ENCODE data around the gene NEK4. TPM values are rescaled to one million over a fixed set of nuclear protein-coding genes. Genes with fewer than 3 reads are reported as not detected.
"Not testable (repeated sequence)": the region's sequence is repeated elsewhere in the genome, so short reads cannot be mapped to it uniquely, and the experiment has no call there.

NEK4 gene
- total and polyA plus RNA-seq, 2 donors (not counting 1 experiment from before 2014, with no cell fraction given), result 9.0 to 33.8 TPM

- Histone ChIP-seq H3K27me3 (replicated peaks in 1 of 4; ENCODE audit: control extremely low read depth in 1 of 4, control insufficient read depth in 3 of 4, insufficient read depth in 4 of 4, low read length in 3 of 4) (no peaks in the 10 kb centered on the region), H3K9ac (ENCODE audit: low read length) (no peak overlapping the region), H3K36me3 (replicated peaks in 1 of 2; ENCODE audit: control extremely low read depth in 1 of 2, control insufficient read depth in 1 of 2, extremely low read depth in 1 of 2, insufficient read depth in 2 of 2, low read length in 1 of 2) (peaks cover 9 to 25% of the 10 kb centered on the region in 2 experiments), H2AFZ (ENCODE audit: insufficient read depth, low read depth, low read length, poor library complexity, severe bottlenecking) (no peak overlapping the region), H4K20me1 (ENCODE audit: control insufficient read depth, insufficient read depth, low read length, poor library complexity, severe bottlenecking) (no peaks in the 10 kb centered on the region), H3K9me3 (ENCODE audit: control extremely low read depth in 1 of 3, control insufficient read depth in 2 of 3, insufficient read depth in 1 of 3, low read length in 2 of 3) (peaks cover 1 to 19% (median 8%) of the 10 kb centered on the region in 3 donors), H3K4me1 (ENCODE audit: control insufficient read depth in 2 of 2, insufficient read depth in 2 of 2, low read length in 2 of 2) (no peaks in the 10 kb centered on the region), H3K27ac (ENCODE audit: low read length in 2 of 2) (no peak overlapping the region), H3K4me2 (replicated peaks; ENCODE audit: low read depth, low read length, poor library complexity, severe bottlenecking) (no peak overlapping the region), H3K4me3 (ENCODE audit: control extremely low read depth in 1 of 5, extremely low read depth in 1 of 5, insufficient read depth in 1 of 5, low read depth in 2 of 5, low read length in 4 of 5) (no peak overlapping the region), H3K79me2 (ENCODE audit: control insufficient read depth, insufficient read depth, low read length) (no peaks in the 10 kb centered on the region)
- TF ChIP-seq EZH2 (IDR thresholded peaks at IDR 0.05; ENCODE audit: borderline replicate concordance, insufficient read depth, low read depth, low read length, poor library complexity, severe bottlenecking), result no peak
- TF ChIP-seq CTCF (IDR thresholded peaks at IDR 0.05), result no peak
- intact Hi-C loops (cut with micrococcal nuclease), result no loop called here
- ATAC-seq (ENCODE audit: low read depth), result no peak
- H3K4me3 Mint-ChIP-seq, result no peak overlapping the region
- H3K27me3 Mint-ChIP-seq, result no peaks in the 10 kb centered on the region
- H3K9me3 Mint-ChIP-seq (ENCODE audit: insufficient read depth), result peaks cover 11% of the 10 kb centered on the region
- POLR2A ChIA-PET, result no interaction called here
- H3K4me1 Mint-ChIP-seq, result peaks cover 4% of the 10 kb centered on the region
- H3K27ac Mint-ChIP-seq, result no peak overlapping the region
- no peak for DNase-seq
- CTCF ChIA-PET, result no interaction called here
- WGBS (ENCODE audit: insufficient coverage), result 94% methylated on average over 14 of the region's 14 CpGs
Measured at GRCh38 chr3:52731590-52731989, 39.1 kb downstream of the NEK4 start.

- H3K4me3 Mint-ChIP-seq, result no peak overlapping the region
- ChIA-PET POLR2A (no interaction called here), CTCF (no interaction called here)
- ATAC-seq (ENCODE audit: low read depth), result no peak
- no peak overlapping the region for H3K27ac ChIP-seq (ENCODE audit: low read length in 2 of 2)
- no peak overlapping the region for H3K27ac Mint-ChIP-seq
- no peak for DNase-seq
- H3K9ac ChIP-seq (ENCODE audit: low read length), result no peak overlapping the region
- H3K79me2 ChIP-seq (ENCODE audit: control insufficient read depth, insufficient read depth, low read length), result no peaks in the 10 kb centered on the region
- peaks cover 1 to 19% (median 8%) of the 10 kb centered on the region in 3 donors for H3K9me3 ChIP-seq (ENCODE audit: control extremely low read depth in 1 of 3, control insufficient read depth in 2 of 3, insufficient read depth in 1 of 3, low read length in 2 of 3)
- no peak overlapping the region for H2AFZ ChIP-seq (ENCODE audit: insufficient read depth, low read depth, low read length, poor library complexity, severe bottlenecking)
- intact Hi-C loops (cut with micrococcal nuclease), result no loop called here
- no peaks in the 10 kb centered on the region for H3K27me3 Mint-ChIP-seq
- TF ChIP-seq EZH2 (IDR thresholded peaks at IDR 0.05; ENCODE audit: borderline replicate concordance, insufficient read depth, low read depth, low read length, poor library complexity, severe bottlenecking), result no peak
- TF ChIP-seq CTCF (IDR thresholded peaks at IDR 0.05), result no peak
- peaks cover 11% of the 10 kb centered on the region for H3K9me3 Mint-ChIP-seq (ENCODE audit: insufficient read depth)
- H3K4me3 ChIP-seq (ENCODE audit: control extremely low read depth in 1 of 5, extremely low read depth in 1 of 5, insufficient read depth in 1 of 5, low read depth in 2 of 5, low read length in 4 of 5), result no peak overlapping the region
- H4K20me1 ChIP-seq (ENCODE audit: control insufficient read depth, insufficient read depth, low read length, poor library complexity, severe bottlenecking), result no peaks in the 10 kb centered on the region
- no peaks in the 10 kb centered on the region for H3K27me3 ChIP-seq (replicated peaks in 1 of 4; ENCODE audit: control extremely low read depth in 1 of 4, control insufficient read depth in 3 of 4, insufficient read depth in 4 of 4, low read length in 3 of 4)
- H3K4me1 ChIP-seq (ENCODE audit: control insufficient read depth in 2 of 2, insufficient read depth in 2 of 2, low read length in 2 of 2), result no peaks in the 10 kb centered on the region
- no peak overlapping the region for H3K4me2 ChIP-seq (replicated peaks; ENCODE audit: low read depth, low read length, poor library complexity, severe bottlenecking)
- peaks cover 4% of the 10 kb centered on the region for H3K4me1 Mint-ChIP-seq
- peaks cover 7 to 25% of the 10 kb centered on the region in 2 experiments for H3K36me3 ChIP-seq (replicated peaks in 1 of 2; ENCODE audit: control extremely low read depth in 1 of 2, control insufficient read depth in 1 of 2, extremely low read depth in 1 of 2, insufficient read depth in 2 of 2, low read length in 1 of 2)
Measured at GRCh38 chr3:52730681-52731080, 40.1 kb downstream of the NEK4 start.

GRCh38 chr3:52728753-52729152 lies 42.0 kb downstream of the NEK4 start:
- H3K79me2 ChIP-seq (ENCODE audit: control insufficient read depth, insufficient read depth, low read length); CTCF ChIA-PET; H4K20me1 ChIP-seq (ENCODE audit: control insufficient read depth, insufficient read depth, low read length, poor library complexity, severe bottlenecking); H3K4me3 Mint-ChIP-seq; H3K27ac Mint-ChIP-seq; H3K9ac ChIP-seq (ENCODE audit: low read length); H3K27me3 ChIP-seq (replicated peaks in 1 of 4; ENCODE audit: control extremely low read depth in 1 of 4, control insufficient read depth in 3 of 4, insufficient read depth in 4 of 4, low read length in 3 of 4); DNase-seq; H2AFZ ChIP-seq (ENCODE audit: insufficient read depth, low read depth, low read length, poor library complexity, severe bottlenecking); H3K27ac ChIP-seq (ENCODE audit: low read length in 2 of 2); H3K4me1 Mint-ChIP-seq; ATAC-seq (ENCODE audit: low read depth); H3K4me1 ChIP-seq (ENCODE audit: control insufficient read depth in 2 of 2, insufficient read depth in 2 of 2, low read length in 2 of 2); H3K27me3 Mint-ChIP-seq; H3K4me2 ChIP-seq (replicated peaks; ENCODE audit: low read depth, low read length, poor library complexity, severe bottlenecking); H3K4me3 ChIP-seq (ENCODE audit: control extremely low read depth in 1 of 5, extremely low read depth in 1 of 5, insufficient read depth in 1 of 5, low read depth in 2 of 5, low read length in 4 of 5); intact Hi-C loops (cut with micrococcal nuclease): not testable (repeated sequence)
- peaks cover 11% of the 10 kb centered on the region for H3K9me3 Mint-ChIP-seq (ENCODE audit: insufficient read depth)
- Histone ChIP-seq H3K9me3 (ENCODE audit: control extremely low read depth in 1 of 3, control insufficient read depth in 2 of 3, insufficient read depth in 1 of 3, low read length in 2 of 3) (peaks cover 1 to 16% (median 7%) of the 10 kb centered on the region in 3 donors), H3K36me3 (replicated peaks in 1 of 2; ENCODE audit: control extremely low read depth in 1 of 2, control insufficient read depth in 1 of 2, extremely low read depth in 1 of 2, insufficient read depth in 2 of 2, low read length in 1 of 2) (peaks cover 3 to 20% of the 10 kb centered on the region in 2 experiments)
- POLR2A ChIA-PET, result interaction anchor here (0.7 kb wide), 1 partner anchor 375 kb away, joined by 3 read pairs; no protein-coding TSS in a partner anchor
- WGBS (ENCODE audit: insufficient coverage), result 100% methylated on average over 1 of the region's 3 CpGs

Data from B cell (primary cell).